MM.1S (cell line): ENCODE data around the gene FAM228B.

Experiments
- CTCF ChIP-seq: fragments of 300-600 bp; sonication (generic); IDR thresholded peaks from 2 replicates; pipeline ENCODE4 v1.5.1; 2016; ENCODE audit warnings: antibody characterized with exemption, low read length, mixed read lengths
- EZH2 ChIP-seq: fragments of 300-600 bp; sonication (generic); optimal IDR thresholded peaks from 2 replicates; pipeline ENCODE3; 2017; ENCODE audit warnings: low read depth, mild to moderate bottlenecking, antibody characterized with exemption, low read length, mixed read lengths
- EZH2phosphoT487 ChIP-seq: fragments of 300-600 bp; sonication (generic); IDR thresholded peaks from 2 replicates; pipeline ENCODE4 v1.6.1; 2018; ENCODE audit warnings: antibody characterized with exemption, low read length

DNA sequence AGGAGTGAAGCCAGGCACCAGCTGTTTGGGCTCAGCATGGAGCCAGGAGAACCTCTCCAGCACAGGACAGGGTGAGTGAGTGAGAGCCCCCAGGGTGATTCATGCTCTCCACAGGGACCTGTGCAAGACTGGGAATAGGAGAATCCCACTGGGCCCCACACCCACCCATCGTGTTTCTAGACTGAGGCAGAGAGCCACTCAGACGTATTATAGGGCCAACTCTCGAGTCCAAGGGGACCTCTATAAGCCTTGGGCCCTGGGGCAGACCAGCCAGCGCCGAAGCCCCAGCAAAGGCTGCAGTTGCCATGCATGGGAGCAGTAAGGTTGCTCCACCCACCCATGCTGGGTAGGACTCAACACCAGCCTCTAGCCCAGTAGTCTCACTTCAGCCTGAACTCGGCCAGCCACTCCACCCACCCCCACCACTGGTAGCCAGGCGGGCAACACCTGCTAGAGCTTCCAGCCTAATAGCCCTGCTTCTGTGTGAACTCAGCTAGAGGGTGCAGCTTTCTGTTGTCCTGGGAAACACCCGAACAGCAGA, 19.1 kb upstream of the FAM228B start:
- TF ChIP-seq CTCF (no peak), EZH2 (no peak), EZH2phosphoT487 (no peak)
